ENCODE results near the gene TBX3.
"Not testable (repeated sequence)": the region's sequence is repeated elsewhere in the genome, so short reads cannot be mapped to it uniquely, and the experiment has no call there.

TBX3 gene

DNA sequence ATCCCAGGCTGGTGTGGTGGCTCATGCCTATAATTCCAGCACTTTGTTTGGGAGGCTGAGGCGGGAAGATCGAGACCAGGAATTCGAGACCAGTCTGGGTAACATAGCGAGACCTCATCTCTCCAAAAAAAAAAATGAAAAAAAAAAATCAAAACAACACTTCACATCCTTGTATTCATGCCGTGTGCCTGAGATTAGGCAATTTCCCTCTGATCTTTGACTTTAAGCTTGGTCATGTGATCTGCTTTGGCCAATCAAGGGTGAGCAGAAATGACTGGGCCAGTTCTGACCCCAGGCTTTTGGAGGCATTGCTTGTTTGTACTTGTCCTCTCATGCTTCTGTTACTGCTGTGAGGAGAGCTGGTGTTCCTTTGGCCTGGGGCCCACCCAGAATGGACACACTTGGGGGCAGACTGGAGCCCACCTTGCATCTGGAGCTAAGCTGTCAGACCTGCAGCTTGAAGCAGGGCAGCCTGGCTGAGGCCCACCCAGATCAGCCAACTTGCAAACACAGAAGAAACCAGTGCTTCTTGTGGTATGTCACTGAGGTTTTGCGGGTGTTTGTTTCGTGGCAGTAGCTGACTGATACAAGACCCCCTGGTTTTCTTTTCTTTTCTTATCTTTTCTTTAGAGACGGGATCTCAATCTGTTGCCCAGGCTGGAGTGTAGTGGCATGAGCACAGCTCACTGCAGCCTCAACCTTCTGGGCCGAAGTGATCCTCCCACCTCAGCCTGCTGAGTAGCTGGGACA is 29.7 kb upstream of the TBX3 start:
- DNase-seq = no peak
- Histone ChIP-seq H3K36me3 (no peaks in the 10 kb centered on the region), H3K27me3 (ENCODE audit: insufficient read depth, low read depth, severe bottlenecking) (peaks cover 3% of the 10 kb centered on the region), H3K4me3 (ENCODE audit: low read depth, low read length) (no peak overlapping the region), H3K9me3 (ENCODE audit: severe bottlenecking) (peaks cover 3% of the 10 kb centered on the region), H3K27ac (no peak overlapping the region)
- TF ChIP-seq CTCF (IDR thresholded peaks at IDR 0.05; ENCODE audit: low read depth, low read length) = no peak

DNA sequence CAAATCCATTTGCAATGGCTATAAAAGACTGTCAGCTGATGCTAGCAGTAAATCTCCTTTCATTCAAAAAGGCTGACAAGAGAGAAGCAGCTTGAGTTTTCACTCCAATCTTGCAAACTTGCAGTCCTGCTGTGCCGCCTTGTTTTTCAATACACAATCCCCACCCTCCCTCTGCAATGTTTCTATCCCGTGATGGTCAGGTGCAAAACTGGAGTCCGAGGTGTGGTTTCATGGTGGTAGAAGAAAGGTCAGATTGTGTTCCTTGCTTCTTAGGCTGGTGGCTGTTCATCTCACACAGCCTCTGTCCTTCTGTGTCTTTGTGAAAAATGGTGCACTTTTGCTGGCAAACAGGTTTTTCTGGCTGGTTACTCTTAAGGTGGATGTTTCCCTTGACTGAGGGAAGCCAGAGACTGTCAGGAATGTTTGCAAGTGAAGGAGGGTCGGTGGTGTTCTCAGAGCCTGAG is 27.7 kb upstream of the TBX3 start:
- no peak for TF ChIP-seq CTCF (IDR thresholded peaks at IDR 0.05; ENCODE audit: low read depth, low read length)
- no peak overlapping the region for H3K27ac ChIP-seq
- peaks cover 3% of the 10 kb centered on the region for H3K27me3 ChIP-seq (ENCODE audit: insufficient read depth, low read depth, severe bottlenecking)
- H3K36me3 ChIP-seq = no peaks in the 10 kb centered on the region
- peaks cover 3% of the 10 kb centered on the region for H3K9me3 ChIP-seq (ENCODE audit: severe bottlenecking)
- H3K4me3 ChIP-seq (ENCODE audit: low read depth, low read length) = no peak overlapping the region
- no peak for DNase-seq

DNA sequence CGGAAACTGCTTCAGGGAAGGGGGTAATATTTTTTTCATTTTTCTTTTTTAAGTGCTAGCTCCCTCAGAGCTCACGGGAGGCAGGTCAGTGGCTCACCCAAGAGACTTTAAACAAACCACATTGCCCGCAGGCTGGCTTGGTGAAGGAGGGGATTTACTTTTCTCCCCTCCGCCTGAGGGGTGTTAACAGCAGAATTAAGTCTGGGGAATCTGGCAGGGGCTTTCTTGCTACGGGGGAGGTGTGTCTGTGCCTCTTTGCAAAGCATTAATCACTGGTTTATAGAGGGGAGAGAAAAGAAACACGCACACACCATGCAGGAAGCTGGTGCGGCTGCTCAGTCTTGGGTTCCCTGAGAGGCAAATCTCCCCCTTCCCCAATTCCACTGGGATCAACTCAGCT is 26.2 kb upstream of the TBX3 start:
- H3K27me3 ChIP-seq (ENCODE audit: insufficient read depth, low read depth, severe bottlenecking) = peaks cover 3% of the 10 kb centered on the region
- peaks cover 3% of the 10 kb centered on the region for H3K9me3 ChIP-seq (ENCODE audit: severe bottlenecking)
- no peak for TF ChIP-seq CTCF (IDR thresholded peaks at IDR 0.05; ENCODE audit: low read depth, low read length)
- peak; percentile 15 for DNase-seq
- no peak overlapping the region for H3K4me3 ChIP-seq (ENCODE audit: low read depth, low read length)
- no peak overlapping the region for H3K27ac ChIP-seq
- H3K36me3 ChIP-seq = no peaks in the 10 kb centered on the region

GRCh38 chr12:114709112-114709511 is 25.1 kb upstream of the TBX3 start:
- Histone ChIP-seq H3K36me3 (no peaks in the 10 kb centered on the region), H3K27ac (no peak overlapping the region), H3K9me3 (ENCODE audit: severe bottlenecking) (peaks cover 3% of the 10 kb centered on the region), H3K4me3 (ENCODE audit: low read depth, low read length) (no peak overlapping the region), H3K27me3 (ENCODE audit: insufficient read depth, low read depth, severe bottlenecking) (peaks cover 5% of the 10 kb centered on the region)
- TF ChIP-seq CTCF (IDR thresholded peaks at IDR 0.05; ENCODE audit: low read depth, low read length) = no peak
- DNase-seq = no peak

- DNase-seq; H3K4me3 ChIP-seq (ENCODE audit: low read depth, low read length); H3K27ac ChIP-seq; H3K9me3 ChIP-seq (ENCODE audit: severe bottlenecking); H3K36me3 ChIP-seq; H3K27me3 ChIP-seq (ENCODE audit: insufficient read depth, low read depth, severe bottlenecking): not testable (repeated sequence)
Measured at GRCh38 chr12:114708598-114708997, 24.6 kb upstream of the TBX3 start.

GRCh38 chr12:114704096-114704495 is 20.1 kb upstream of the TBX3 start:
- H3K9me3 ChIP-seq (ENCODE audit: severe bottlenecking) = no peaks in the 10 kb centered on the region
- H3K4me3 ChIP-seq (ENCODE audit: low read depth, low read length) = no peak overlapping the region
- H3K36me3 ChIP-seq = no peaks in the 10 kb centered on the region
- no peak for TF ChIP-seq CTCF (IDR thresholded peaks at IDR 0.05; ENCODE audit: low read depth, low read length)
- peaks cover 38% of the 10 kb centered on the region for H3K27me3 ChIP-seq (ENCODE audit: insufficient read depth, low read depth, severe bottlenecking)
- DNase-seq = no peak
- no peak overlapping the region for H3K27ac ChIP-seq
